ENCODE measurements around the gene PES1.

- TF ChIP-seq, protein P1, sequence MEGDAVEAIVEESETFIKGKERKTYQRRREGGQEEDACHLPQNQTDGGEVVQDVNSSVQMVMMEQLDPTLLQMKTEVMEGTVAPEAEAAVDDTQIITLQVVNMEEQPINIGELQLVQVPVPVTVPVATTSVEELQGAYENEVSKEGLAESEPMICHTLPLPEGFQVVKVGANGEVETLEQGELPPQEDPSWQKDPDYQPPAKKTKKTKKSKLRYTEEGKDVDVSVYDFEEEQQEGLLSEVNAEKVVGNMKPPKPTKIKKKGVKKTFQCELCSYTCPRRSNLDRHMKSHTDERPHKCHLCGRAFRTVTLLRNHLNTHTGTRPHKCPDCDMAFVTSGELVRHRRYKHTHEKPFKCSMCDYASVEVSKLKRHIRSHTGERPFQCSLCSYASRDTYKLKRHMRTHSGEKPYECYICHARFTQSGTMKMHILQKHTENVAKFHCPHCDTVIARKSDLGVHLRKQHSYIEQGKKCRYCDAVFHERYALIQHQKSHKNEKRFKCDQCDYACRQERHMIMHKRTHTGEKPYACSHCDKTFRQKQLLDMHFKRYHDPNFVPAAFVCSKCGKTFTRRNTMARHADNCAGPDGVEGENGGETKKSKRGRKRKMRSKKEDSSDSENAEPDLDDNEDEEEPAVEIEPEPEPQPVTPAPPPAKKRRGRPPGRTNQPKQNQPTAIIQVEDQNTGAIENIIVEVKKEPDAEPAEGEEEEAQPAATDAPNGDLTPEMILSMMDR (IDR thresholded peaks at IDR 0.05): no peak
- no peak for TF ChIP-seq POLR2A (IDR thresholded peaks at IDR 0.05)
Observed at GRCh38 chr22:30535182-30535581, 56.5 kb downstream of the PES1 start.

Data from esophagus squamous epithelium (tissue), 4 donors.